ENCODE data around the gene KRT2.

Gene KRT2

DNA sequence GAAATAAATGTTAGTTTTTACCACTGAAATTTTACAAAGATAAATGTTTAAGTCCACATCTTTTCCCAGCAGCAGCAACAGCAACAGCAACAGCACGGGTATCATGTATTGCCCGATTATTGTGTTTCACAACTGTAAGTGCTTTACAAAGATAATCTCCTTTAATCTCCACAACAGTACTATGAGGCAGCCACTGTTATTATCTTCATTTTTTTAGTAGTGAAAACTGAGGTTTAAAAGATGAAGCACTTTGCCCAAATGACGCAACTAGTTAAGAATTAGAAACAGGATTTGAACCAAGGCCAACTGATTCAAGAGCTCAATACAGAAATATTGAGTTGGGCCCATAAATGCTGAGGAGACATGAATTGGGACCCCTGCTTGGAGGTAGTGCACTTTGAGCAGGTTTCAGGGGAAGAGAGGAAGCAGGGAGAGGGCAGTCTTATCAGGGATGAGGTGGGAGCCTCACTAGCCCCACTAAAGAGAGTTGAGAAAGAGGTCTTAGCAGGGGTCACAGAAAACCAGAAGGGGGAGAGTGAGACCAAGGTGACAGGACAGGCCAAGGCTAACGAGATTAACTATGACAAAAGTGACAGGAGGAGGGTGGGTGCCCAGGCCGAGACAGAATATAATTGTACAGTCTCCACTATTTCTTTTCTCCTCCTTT is 15.3 kb downstream of the KRT2 start:
- FAIRE-seq, result no peak

DNA sequence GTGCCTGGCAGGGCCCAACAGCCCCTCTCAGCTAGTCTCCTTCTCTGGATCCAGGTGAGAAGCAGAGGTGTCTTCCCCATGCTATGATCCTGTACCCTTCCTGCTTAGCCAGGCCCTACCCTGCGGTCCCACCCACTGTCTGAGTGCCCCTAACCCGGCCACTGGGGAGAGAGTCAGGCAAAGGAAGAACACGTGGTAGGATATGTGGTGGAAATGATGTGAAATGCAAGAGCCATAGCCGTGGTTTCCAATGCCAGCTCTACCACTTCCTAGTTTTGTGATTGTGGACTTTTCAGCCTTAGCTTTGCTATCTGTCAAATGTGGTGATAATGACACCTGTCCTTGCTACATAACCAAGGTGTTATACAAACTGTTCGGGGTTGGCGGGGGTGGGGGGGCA is 15.8 kb downstream of the KRT2 start:
- no peak for FAIRE-seq

DNA sequence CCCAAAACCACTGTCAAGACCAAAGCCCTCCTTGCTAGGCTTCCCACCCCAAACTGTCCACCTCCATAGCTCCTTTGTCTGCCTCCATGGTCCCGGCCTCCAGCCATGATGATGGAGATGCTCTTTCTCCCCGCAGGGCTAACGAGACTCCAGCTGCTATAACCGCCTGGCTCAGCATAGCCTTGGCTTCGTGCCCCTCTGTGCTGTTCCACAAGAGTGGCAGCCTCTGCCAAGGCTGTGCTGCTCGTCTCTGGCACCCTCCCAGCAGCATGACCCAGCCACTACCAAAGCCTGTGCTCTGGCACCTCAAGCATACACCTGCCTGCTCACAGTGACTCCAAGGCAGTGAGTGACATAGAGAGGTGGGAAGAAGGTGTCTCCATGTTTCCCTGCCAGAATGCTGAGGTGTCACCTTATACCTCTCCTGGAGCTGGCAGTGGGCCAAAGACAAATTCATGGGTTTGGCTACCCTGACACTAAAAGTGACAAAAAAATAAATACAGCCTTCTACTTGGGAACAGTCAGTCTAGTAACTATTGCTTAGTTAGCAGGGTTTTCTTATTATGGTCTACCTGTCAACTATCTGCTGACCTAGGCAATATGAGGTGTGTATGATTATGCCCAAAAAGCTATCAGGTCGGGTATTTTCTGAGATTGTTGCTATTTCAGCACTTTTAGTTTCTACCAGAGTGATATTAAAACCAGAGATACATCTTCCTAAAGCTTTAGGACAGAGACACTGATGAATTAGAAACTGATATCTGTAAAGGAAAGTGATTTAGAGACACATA is 17.6 kb downstream of the KRT2 start:
- no peak for FAIRE-seq

DNA sequence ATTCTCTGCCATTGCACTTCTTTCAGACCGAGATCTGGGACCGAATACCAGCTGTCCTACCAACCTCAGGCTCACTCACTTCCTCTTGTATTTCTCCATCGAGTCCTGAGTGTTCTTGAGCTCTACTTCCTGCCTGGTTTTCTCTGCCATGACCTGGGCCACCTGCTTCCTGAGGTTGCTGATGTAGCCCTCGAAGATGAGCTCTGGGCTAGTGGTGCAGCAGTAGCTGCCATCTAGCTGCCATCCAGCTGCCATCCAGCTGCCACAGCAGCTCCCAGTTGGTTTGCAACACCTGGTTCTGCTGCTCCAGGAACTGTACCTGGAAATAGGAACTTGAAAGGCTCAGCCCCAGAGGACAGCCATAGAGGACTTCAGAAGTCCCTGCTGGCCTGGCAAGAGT is 18.6 kb downstream of the KRT2 start:
- no peak for FAIRE-seq

DNA sequence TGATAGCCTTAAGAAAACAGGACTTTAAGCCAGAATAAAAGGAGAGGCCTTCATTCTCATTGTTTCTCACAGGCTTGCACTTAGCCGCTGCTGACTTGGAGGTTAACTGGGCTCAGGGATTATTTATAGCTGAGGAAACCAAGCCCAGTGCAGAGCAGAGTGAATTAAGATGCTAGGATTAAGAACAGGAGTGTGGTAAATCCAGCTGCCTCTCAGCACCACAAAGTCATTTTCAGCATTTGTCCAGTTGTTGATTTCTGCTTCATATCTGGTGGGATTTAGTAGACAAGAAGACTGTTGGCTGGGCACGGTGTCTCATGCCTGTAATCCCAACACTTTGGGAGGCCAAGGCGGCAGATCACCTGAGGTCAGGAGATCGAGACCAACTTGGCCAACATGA is 19.4 kb downstream of the KRT2 start:
- FAIRE-seq, result no peak

DNA sequence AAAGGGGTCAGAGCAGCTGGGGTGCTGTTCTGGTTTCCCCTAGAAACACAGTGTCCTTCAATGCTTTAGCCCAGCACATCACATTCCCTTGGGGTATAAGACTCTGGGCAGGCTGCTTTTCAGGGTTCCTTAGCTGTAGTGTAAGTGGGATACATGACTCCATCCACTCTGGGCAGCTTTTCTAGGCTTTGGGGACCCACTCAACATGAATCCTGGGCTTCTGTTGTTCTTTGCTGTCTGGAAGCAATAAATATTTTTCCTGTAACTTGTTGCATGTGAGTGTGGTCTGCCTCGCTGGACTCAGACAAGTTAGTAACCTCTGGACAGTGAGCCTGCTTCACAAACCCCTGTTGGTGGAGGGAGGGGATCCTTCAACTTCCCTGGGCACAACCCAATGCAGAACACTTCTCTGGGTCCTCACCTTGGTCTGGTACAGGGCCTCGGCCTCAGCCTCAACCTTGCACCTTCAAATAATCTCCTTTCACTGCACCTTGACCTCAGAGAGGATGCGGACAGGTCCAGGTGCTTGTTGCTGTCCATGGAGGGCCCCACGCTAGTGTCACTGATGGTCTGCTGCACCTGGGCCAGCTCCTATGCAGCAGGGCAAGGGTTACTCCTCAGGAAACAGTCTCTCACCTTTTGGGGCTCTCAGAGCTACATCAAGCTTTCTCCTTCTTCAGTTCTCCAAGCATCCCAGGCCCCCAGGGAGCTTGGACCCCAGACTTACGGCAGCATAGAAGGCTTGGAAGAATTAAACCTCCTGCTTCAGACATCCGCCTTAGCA is 20.1 kb downstream of the KRT2 start:
- FAIRE-seq, result no peak

DNA sequence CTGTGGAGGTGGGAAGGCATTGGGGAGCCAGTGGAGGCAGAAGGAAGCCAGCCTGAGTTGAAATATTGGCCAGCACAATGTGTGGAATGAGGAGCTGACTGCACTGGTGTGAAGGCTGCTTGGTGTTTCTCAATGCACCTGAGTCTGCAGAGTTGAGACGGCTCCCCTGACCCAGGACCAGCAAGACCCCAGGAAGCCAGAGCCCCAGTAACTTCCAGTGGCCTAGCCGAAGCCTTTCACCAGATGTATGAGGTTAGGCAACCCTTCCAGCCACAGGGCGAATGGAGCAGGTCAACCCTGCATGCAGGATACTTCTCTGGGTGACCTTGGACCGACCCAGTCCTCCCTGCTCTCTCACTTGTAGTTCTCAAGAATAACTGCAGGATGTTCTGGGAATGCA is 20.7 kb downstream of the KRT2 start:
- no peak for FAIRE-seq

DNA sequence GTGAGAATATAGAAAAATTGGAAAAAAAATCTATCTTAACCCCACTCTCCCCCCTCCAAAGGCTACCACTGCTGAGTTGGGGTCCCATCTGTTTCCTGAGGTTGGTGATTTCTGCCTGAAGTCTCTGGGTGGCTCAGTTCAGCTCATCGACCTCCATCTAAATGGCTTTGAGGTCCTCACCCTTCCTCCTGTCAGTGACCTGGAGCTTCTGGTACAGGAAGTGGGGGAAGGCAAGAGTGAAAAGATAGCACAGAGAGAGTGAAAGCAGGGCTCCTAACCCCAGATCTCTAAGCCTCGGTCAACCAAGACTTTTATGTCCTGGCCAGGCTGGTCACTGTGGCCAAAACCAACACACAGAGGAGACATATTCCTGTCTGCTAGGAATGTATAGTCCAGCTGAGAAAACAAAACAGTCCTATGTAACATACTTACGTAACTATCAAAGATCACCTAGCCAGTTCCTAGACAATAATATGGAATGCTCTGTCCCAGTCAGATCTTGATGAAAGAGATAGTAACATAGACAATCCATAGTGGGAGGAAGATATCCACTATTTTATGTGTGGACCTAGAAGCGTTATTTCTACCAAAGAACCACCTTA is 21.3 kb downstream of the KRT2 start:
- no peak for FAIRE-seq

DNA sequence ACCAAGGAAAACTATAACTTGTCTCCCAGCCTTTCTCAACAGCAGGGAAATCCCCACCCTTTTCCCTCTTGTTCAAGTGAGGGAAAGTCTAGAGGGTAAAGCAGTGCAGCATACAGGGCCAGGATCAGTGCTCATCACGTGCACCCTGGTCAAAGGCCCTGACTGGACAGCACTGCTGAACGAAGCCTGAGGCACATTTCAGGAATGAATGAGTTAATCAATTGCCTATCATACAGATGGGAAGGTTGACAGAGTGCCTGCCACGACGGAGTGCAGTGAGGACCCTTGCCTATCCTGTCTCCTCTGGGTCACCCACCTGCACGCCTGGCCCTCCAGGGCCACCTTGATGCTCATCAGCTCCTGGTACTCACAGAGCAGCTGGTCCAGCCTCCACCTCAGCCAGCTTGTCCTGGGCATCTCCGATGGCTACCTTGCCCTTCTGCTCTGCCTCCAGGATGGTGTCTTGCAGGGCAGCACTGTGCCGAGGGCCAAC is 22.0 kb downstream of the KRT2 start:
- FAIRE-seq, result no peak

DNA sequence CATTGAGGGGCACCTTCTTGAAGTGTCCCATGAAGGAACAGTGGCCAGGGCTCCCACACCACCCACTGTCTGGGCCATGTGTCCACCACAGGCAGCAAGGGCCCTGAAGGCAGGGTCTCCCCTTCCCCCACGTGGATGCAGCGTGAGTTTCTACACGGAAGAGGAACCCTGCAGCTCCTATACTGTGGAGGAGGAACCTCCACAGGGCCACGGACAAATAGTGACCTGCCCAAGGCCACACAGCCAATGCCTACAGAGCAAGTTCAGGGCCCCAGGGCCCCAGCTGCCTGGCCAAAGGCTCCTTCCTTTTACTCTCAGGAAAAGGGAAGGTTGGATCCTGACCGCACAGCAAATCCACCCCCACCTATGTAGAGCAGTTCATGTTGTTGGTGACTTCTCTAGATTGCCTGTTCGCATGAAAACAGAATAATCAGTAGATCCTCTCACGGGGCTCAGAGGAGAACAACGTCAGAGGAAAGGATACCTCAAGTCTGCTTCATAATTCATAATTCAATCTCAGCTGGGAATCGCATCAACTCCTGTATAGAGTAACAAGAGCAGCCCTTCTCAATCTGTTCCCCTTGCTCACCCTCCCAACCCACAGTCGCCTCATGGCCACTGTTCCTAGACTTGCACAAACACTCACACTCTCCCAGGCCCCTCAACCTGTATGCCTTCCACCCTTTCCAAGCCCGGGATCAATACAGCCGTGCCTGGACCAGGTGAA is 22.6 kb downstream of the KRT2 start:
- no peak for FAIRE-seq

DNA sequence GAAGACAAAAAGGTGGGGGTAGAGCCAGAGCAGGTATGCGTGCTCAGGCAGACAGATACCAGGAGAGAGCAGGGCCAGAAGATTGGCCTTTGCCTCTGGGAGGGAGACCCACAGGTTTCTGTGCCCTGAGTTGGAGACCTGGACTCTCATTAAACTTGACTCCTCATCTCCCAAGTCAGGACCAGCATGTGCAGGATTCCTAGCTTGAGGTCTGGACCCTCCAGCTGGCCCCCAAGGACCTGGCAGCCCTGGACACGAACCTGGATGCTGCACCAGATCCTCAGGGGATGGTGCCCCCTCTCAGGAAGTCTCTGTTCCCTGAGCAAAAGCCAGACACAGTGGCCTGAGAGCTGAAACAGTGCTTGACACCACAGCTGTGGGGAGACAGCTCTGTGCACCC is 23.2 kb downstream of the KRT2 start:
- no peak for FAIRE-seq

DNA sequence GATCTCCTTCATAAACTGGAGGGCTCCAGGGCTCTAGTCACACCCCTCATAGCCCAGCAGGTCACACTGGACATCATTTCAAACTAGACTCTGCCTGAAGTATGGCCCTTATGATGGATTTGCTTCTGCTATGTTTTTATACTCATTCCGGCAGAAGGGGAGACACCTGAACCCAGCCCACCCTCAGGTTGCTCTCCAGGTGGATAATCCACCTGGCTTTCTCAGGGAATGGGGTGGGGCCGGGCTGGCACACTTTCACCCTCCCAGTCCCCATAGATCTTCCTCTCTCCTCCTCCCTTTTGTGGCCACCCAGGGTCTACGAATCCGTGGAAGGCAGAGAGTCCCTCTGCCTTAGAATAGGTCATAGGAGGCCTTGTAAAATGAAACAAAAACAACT is 23.9 kb downstream of the KRT2 start:
- no peak for FAIRE-seq

DNA sequence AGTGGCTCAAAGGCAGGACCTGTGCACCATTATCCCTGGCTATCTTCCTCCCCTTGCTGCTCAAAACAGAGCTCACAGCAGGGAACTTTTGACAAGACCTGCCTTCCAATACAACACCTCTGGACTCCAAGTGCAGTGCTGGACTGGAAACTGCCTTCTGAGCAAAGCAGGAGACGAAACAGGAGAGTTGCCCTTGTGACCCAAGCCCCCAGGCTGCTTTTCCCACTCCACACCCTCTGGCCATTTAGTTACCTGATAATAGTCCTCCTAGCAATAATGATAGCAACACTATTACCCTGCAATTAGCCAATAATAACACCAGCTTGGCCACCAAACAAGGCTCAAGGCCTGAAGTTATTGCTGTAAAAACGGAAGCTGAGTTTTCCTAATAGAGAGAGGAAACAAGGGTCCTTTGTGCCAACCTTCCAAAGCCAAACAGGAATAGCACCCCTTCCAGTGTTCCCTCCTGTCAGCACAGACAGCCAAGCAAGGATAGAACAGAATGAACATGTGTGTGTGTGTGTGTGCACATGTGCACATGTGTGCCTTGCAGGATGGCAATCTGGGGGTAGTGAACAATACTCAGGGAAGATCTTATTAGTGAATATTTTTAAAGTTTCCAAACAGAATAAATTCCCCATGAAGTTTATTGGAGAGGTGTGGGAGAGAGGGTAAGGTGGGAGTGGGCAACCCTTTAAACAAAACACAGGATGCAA is 24.5 kb downstream of the KRT2 start:
- no peak for FAIRE-seq

DNA sequence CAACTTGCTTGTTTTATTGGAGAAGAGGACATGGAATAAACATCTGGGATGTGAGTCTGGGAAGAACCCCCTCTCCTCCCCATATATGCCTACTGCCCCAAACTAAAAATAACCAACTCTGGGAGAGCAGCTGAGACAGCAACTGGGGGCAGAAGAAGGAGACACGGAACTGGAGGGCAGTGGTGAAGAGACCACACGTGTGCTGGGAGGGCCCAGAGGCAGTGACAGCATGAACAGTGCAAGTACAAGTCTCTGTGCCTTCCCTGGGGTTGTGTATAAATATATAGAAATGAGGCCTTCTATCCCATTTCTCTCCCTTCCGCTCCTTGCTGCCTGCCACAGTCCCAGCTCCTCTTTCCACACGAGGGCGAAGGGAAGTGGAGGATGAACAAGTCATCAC is 29.7 kb downstream of the KRT2 start:
- no peak for FAIRE-seq

DNA sequence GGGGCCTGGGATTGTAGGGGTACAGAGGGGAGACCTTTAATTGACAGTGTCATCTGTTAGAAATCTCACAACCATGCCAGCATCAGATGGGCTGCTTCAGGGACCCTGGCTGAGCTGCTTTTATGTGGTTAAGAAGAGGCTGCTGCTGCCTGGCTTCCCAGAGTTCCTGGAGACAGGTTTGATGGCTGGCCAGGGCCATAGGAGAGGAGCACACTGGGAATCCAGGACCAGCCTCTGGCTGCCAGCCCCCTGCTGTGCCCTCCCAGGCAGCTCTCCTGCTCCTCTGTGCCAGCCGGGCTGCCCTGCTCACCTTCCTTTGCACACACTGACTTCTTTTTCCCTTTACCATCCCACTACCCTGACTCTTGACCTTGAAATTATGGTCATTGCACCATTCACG is 33.1 kb downstream of the KRT2 start:
- FAIRE-seq, result no peak

DNA sequence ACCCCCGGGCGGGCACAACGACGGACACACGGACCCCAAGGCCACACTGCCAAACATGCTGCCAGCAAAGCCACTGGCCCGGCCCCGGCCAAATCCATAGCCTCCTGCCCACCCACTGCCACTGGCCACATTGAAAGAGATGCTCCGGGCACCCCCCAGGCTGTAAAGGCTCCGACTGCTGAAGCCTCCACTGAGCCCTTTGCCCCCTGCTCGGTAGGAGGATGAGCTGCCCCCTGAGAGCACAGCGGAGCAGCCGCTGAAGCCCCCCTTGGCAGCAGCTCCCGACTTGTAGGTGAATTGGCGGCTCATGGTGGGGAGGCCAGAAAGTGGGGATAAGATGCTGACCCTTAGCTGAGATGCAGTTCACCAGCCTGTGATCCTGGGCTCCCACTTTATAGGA is 33.8 kb downstream of the KRT2 start, which contains the start of gene KRT73:
KRT73 (minus strand) TSS at position 344 of the 400 bp plus-strand sequence; CDS start at position 309, 35 bp downstream.
- FAIRE-seq, result no peak

DNA sequence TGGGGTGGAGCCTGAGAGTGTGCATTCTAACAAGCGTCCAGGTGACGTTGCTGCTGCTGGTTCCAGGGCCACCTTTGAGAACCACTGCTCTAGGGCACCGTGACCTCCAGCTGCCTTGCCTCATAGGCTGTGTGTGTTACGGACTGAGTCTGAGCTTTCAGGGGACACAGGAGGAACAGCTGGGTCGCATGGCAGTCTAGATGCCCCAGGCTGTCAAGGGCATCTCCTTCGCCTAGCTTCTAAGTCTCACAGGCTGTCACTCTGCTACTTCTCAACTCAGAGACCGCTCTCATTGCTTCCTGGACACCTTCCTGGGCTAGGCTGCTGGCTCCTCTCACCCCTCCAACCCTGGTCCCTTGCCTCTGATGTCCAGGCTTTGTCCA is 34.6 kb downstream of the KRT2 start:
- FAIRE-seq, result no peak

DNA sequence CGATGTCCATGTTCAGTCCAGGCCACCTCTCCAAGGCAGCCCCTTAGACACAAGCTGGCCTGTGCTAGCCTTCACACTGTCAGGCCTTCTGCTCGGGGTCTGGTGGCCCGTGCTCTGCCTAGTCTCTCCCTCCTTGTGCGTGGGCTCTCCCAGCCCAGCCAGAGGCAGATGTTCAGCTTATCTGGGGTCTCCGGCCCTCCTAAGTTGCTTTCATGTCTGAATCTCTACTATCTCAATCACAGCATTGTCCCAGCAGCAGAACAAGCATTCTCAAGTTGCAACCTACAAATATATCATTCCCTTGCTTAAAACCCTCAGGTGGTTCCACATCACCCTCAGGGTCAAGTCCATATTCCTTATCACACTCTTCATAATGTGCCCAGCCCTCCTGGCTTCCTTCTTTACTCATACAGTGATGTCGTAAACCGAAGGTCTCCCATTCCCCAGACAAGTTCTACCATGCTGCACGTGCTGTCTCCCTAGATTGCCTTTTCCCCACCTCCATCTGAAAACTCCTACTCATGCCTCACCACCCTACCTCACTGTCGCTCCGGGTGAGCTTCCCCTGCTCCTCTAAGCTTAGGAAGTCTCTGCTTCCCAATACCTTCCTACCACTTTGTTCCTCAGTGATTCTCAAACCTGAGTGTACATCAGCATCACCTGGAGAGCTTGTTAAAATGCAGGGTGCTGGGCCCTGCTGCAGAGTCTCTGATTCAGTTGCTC is 35.2 kb downstream of the KRT2 start:
- no peak for FAIRE-seq

DNA sequence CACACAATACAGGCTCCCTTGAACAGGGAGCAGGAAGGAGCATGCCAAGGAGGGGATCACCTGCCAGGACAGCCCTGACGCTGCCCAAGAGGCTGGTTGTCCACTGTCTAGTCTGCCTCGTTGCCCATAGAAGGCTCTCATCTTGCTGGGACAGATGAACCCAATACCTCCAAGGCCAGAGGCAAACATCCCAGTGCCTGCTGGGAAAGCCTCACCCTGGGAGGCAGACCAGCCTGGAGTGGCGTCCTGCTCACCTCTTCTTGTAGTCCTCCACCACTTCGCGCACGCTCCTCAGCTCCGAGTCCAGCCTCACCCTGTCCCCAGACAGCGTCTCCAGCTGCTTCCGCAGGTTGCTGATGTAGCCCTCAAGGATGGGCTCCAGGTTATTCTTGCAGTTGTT is 36.1 kb downstream of the KRT2 start:
- no peak for FAIRE-seq

DNA sequence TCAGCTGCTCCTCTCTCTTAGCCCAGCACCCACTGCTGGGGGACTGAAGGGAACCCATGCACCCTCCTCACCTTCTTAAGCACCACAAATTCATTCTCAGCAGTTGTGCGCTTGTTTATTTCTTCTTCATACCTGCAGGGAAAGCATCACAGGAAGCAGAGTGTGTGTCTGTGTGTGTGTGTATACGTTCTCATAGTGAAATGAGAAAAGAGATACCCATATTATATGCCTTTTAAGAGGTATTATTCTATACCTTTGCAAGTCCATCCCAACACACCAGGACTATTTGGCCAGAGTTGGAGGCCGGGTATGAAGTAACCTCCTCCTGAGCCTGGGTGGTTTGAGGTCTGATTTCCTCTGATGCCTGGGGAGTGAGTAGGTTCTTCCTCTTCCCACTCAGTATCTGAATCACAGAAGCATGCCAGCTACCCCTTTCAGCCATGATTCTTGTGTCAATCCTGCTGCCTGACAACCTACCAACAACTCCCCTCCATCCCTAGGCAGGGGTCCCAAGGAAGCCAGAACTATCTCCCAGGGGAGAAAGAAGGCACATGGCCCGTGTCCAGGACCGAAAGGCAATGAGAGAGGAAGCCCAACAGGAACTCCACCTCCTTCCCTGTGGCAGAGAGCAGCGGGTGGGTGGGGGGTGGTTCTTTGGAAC is 36.7 kb downstream of the KRT2 start:
- FAIRE-seq, result no peak
